Measurements from ENCODE around the gene DTD1. TPM values are rescaled to one million over a fixed set of nuclear protein-coding genes. Genes with fewer than 3 reads are reported as not detected.
A peak's percentile ranks its signal among the peaks of the same experiment; 100 is the strongest.

Gene DTD1
- total and polyA plus RNA-seq, 2 of the 13 experiments (the other 11 are each of a cell fraction or from before 2014, with no cell fraction given): 41.2 to 79.3 TPM

GRCh38 chr20:18587665-18588573 is at the start of gene DTD1 (continued):
- TF ChIP-seq ZNF407 (CRISPR knock-in tag; IDR thresholded peaks at IDR 0.05; ENCODE audit: not compliant biosample characterization): peak; percentile 58
- 0 out of 2 replicates have a peak, but pooled peaks have one; percentile 36 for TF ChIP-seq PCBP1 (IDR thresholded peaks at IDR 0.05; ENCODE audit: borderline replicate concordance, low read depth, low read length)
- TF ChIP-seq TARDBP (CRISPR knock-in tag; IDR thresholded peaks at IDR 0.05): peak; percentile 90
- TF ChIP-seq ZNF18 (CRISPR knock-in tag; IDR thresholded peaks at IDR 0.05; ENCODE audit: insufficient replicate concordance): peak; percentile 34
- peak; percentile 95 for TF ChIP-seq HBP1 (CRISPR knock-in tag; IDR thresholded peaks at IDR 0.05; ENCODE audit: low read depth)
- 0 out of 2 replicates have a peak, but pooled peaks have one; percentile 3 for TF ChIP-seq ZNF749 (CRISPR knock-in tag; IDR thresholded peaks at IDR 0.05; ENCODE audit: borderline replicate concordance)
- TF ChIP-seq ZEB1 (IDR thresholded peaks at IDR 0.05; ENCODE audit: insufficient replicate concordance, low read depth): peak; percentile 31
- TF ChIP-seq CTCF (CRISPR knock-in tag; IDR thresholded peaks at IDR 0.05): peak; percentile 88
- TF ChIP-seq NR2F1 (CRISPR knock-in tag; IDR thresholded peaks at IDR 0.05): peak in 1 of 2 experiments; percentile 66; a peak in 2 of 4 replicates
- TF ChIP-seq ZNF644 (CRISPR knock-in tag; IDR thresholded peaks at IDR 0.05; ENCODE audit: low read depth): no peak
- TF ChIP-seq ZNF264 (CRISPR knock-in tag; IDR thresholded peaks at IDR 0.05): peak; percentile 65; the same call in 1 of the 2 replicates
- no peak for TF ChIP-seq ZNF841 (CRISPR knock-in tag; IDR thresholded peaks at IDR 0.05; ENCODE audit: borderline replicate concordance)
- TF ChIP-seq ZNF567 (CRISPR knock-in tag; IDR thresholded peaks at IDR 0.05; ENCODE audit: borderline replicate concordance): peak; percentile 70; the same call in 1 of the 2 replicates
- 0 out of 2 replicates have a peak, but pooled peaks have one; percentile 34 for TF ChIP-seq ZNF335 (CRISPR knock-in tag; IDR thresholded peaks at IDR 0.05)
